Ishikawa (cell line): ENCODE measurements around the gene LPP.

Experiments used
- CEBPB ChIP-seq: IDR thresholded peaks from 2 replicates; pipeline ENCODE4 v1.6.1; 2012
- FOXM1 ChIP-seq: IDR thresholded peaks from 2 replicates; pipeline ENCODE4 v1.6.1; 2012; ENCODE audit warnings: low read depth, borderline replicate concordance
- NFIC ChIP-seq: IDR thresholded peaks from 2 replicates; pipeline ENCODE4 v1.6.1; 2012
- TEAD4 ChIP-seq: IDR thresholded peaks from 2 replicates; pipeline ENCODE4 v1.6.1; 2012
- YY1 ChIP-seq: IDR thresholded peaks from 2 replicates; pipeline ENCODE4 v1.6.1; 2012; ENCODE audit warnings: low read depth
- ZBTB7A ChIP-seq: IDR thresholded peaks from 2 replicates; pipeline ENCODE4 v1.6.1; 2012; ENCODE audit warnings: low read depth

GRCh38 chr3:188169830-188170455 is 16.0 kb downstream of the LPP start:
- TF ChIP-seq CEBPB (no peak), TEAD4 (no peak), YY1 (no peak), NFIC (no peak), FOXM1 (no peak), ZBTB7A (no peak)
